ENCODE data around the gene SLC14A1.

The SLC14A1 gene

DNA sequence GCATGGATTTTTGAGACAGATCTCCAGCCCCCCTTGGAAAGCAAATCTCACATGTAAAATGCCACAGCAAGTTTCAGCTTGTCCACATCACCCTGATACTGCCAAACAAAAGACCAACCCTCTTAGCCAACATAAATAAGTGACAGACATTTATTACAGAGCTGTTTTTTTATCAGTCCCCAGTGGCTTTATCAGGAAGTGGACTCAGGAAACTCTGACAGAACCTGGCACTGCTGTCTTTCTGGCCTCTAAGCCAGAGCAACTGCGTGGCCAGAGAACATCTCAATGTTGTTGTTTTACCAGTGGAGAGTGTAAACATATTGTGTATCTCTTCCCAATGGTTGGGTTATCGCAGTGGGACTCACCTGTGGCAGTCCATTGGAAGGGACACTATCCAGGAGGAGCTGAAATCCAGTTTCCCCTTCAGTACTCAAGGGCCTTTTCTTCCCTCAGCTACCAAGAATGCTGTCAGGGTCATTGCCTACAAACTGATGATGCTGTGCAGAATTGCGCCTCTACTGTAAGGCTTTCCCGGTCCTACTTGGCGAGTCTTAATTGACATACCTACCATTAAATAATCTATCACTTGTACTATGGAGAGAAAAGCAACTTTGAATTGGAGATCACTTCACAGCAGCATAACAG is 22.0 kb downstream of the SLC14A1 start (continued):
- TF ChIP-seq, protein P1, sequence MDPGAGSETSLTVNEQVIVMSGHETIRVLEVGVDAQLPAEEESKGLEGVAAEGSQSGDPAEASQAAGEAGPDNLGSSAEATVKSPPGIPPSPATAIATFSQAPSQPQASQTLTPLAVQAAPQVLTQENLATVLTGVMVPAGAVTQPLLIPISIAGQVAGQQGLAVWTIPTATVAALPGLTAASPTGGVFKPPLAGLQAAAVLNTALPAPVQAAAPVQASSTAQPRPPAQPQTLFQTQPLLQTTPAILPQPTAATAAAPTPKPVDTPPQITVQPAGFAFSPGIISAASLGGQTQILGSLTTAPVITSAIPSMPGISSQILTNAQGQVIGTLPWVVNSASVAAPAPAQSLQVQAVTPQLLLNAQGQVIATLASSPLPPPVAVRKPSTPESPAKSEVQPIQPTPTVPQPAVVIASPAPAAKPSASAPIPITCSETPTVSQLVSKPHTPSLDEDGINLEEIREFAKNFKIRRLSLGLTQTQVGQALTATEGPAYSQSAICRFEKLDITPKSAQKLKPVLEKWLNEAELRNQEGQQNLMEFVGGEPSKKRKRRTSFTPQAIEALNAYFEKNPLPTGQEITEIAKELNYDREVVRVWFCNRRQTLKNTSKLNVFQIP (CRISPR knock-in tag; IDR thresholded peaks at IDR 0.05; ENCODE audit: borderline replicate concordance, low read depth), result no peak
- TF ChIP-seq ZNF565 (CRISPR knock-in tag; conservative IDR thresholded peaks at IDR 0.05; ENCODE audit: low read depth) (no peak), ARNTL (CRISPR knock-in tag; IDR thresholded peaks at IDR 0.05; ENCODE audit: borderline replicate concordance, low read depth) (no peak), ZNF8 (CRISPR knock-in tag; IDR thresholded peaks at IDR 0.05) (no peak), TCF4 (CRISPR knock-in tag; IDR thresholded peaks at IDR 0.05; ENCODE audit: borderline replicate concordance) (no peak), ZNF70 (CRISPR knock-in tag; IDR thresholded peaks at IDR 0.05) (no peak), SNAI2 (CRISPR knock-in tag; IDR thresholded peaks at IDR 0.05) (no peak)

DNA sequence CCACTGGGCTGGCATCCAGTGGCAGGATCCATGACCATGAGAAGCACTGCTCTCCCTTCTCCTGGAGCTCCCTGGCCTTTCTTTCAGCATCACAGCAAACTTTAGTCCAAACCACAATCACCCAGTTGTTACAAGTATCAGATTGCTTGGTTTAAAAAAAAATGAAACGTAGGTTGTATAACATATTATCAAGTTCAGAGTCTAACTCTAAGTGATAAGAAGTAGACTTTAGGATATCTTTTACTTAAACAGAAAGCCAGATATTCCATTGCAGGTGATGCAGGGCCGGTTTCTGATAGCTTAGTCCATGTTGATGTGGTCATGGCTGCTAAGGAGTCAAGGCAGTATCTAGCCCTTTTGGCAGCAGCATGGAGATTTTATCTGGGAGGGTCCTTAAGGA is 24.5 kb downstream of the SLC14A1 start:
- ATAC-seq, result no peak
- TF ChIP-seq TCF4 (CRISPR knock-in tag; IDR thresholded peaks at IDR 0.05; ENCODE audit: borderline replicate concordance) (no peak), PPARA (CRISPR knock-in tag; IDR thresholded peaks at IDR 0.05; ENCODE audit: borderline replicate concordance) (no peak), ZFP3 (CRISPR knock-in tag; IDR thresholded peaks at IDR 0.05) (no peak), ZC3H10 (CRISPR knock-in tag; IDR thresholded peaks at IDR 0.05) (no peak), ESRRG (CRISPR knock-in tag; IDR thresholded peaks at IDR 0.05) (no peak), ARNTL (CRISPR knock-in tag; IDR thresholded peaks at IDR 0.05; ENCODE audit: borderline replicate concordance, low read depth) (no peak), ZNF70 (CRISPR knock-in tag; IDR thresholded peaks at IDR 0.05) (no peak), OSR1 (CRISPR knock-in tag; IDR thresholded peaks at IDR 0.05) (no peak), ZNF8 (CRISPR knock-in tag; IDR thresholded peaks at IDR 0.05) (no peak), ISL1 (CRISPR knock-in tag; IDR thresholded peaks at IDR 0.05) (no peak), SNAI2 (CRISPR knock-in tag; IDR thresholded peaks at IDR 0.05) (no peak)
- TF ChIP-seq, protein P2, sequence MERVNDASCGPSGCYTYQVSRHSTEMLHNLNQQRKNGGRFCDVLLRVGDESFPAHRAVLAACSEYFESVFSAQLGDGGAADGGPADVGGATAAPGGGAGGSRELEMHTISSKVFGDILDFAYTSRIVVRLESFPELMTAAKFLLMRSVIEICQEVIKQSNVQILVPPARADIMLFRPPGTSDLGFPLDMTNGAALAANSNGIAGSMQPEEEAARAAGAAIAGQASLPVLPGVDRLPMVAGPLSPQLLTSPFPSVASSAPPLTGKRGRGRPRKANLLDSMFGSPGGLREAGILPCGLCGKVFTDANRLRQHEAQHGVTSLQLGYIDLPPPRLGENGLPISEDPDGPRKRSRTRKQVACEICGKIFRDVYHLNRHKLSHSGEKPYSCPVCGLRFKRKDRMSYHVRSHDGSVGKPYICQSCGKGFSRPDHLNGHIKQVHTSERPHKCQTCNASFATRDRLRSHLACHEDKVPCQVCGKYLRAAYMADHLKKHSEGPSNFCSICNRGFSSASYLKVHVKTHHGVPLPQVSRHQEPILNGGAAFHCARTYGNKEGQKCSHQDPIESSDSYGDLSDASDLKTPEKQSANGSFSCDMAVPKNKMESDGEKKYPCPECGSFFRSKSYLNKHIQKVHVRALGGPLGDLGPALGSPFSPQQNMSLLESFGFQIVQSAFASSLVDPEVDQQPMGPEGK (CRISPR knock-in tag; IDR thresholded peaks at IDR 0.05; ENCODE audit: borderline replicate concordance), result no peak
- TF ChIP-seq, protein P3, sequence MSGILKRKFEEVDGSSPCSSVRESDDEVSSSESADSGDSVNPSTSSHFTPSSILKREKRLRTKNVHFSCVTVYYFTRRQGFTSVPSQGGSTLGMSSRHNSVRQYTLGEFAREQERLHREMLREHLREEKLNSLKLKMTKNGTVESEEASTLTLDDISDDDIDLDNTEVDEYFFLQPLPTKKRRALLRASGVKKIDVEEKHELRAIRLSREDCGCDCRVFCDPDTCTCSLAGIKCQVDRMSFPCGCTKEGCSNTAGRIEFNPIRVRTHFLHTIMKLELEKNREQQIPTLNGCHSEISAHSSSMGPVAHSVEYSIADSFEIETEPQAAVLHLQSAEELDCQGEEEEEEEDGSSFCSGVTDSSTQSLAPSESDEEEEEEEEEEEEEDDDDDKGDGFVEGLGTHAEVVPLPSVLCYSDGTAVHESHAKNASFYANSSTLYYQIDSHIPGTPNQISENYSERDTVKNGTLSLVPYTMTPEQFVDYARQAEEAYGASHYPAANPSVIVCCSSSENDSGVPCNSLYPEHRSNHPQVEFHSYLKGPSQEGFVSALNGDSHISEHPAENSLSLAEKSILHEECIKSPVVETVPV (CRISPR knock-in tag; IDR thresholded peaks at IDR 0.05), result no peak
- TF ChIP-seq, protein P1 (CRISPR knock-in tag; IDR thresholded peaks at IDR 0.05; ENCODE audit: borderline replicate concordance, low read depth), result no peak

DNA sequence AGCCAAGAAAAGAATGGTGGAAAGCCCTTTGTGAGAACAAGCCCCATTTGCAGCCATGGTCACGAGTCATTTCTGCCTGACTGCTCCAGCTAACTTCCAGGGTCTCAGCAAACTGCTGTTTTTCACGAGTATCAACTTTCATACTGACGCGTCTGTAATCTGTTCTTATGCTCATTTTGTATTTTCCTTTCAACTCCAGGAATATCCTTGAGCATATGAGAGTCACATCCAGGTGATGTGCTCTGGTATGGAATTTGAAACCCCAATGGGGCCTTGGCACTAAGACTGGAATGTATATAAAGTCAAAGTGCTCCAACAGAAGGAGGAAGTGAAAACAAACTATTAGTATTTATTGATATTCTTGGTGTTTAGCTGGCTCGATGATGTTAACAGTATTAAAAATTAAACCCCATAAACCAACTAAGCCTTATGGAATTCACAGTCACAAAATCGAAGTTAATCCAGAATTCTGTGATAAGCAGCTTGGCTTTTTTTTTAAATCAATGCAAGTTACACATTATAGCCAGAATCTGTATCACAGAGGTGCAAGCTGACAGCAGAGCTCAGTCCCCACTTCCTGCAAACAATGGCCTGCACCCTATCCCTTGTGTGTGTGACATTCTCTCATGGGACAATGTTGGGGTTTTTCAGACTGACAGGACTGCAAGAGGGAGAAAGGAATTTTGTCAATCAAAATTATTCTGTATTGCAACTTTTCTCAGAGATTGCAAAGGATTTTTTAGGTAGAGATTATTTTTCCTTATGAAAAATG is 26.1 kb downstream of the SLC14A1 start:
- TF ChIP-seq BACH2 (CRISPR knock-in tag; IDR thresholded peaks at IDR 0.05; ENCODE audit: borderline replicate concordance) (no peak), ZC3H10 (CRISPR knock-in tag; IDR thresholded peaks at IDR 0.05) (no peak), ZNF70 (CRISPR knock-in tag; IDR thresholded peaks at IDR 0.05) (no peak), ZNF565 (CRISPR knock-in tag; conservative IDR thresholded peaks at IDR 0.05; ENCODE audit: low read depth) (no peak), TCF4 (CRISPR knock-in tag; IDR thresholded peaks at IDR 0.05; ENCODE audit: borderline replicate concordance) (no peak), ZFP3 (CRISPR knock-in tag; IDR thresholded peaks at IDR 0.05) (no peak), ISL1 (CRISPR knock-in tag; IDR thresholded peaks at IDR 0.05) (no peak), ESRRG (CRISPR knock-in tag; IDR thresholded peaks at IDR 0.05) (no peak), CSDC2 (CRISPR knock-in tag; IDR thresholded peaks at IDR 0.05) (no peak), GLIS3 (CRISPR knock-in tag; IDR thresholded peaks at IDR 0.05) (no peak)
- TF ChIP-seq, protein P3 (CRISPR knock-in tag; IDR thresholded peaks at IDR 0.05), result no peak
- TF ChIP-seq, protein P4, sequence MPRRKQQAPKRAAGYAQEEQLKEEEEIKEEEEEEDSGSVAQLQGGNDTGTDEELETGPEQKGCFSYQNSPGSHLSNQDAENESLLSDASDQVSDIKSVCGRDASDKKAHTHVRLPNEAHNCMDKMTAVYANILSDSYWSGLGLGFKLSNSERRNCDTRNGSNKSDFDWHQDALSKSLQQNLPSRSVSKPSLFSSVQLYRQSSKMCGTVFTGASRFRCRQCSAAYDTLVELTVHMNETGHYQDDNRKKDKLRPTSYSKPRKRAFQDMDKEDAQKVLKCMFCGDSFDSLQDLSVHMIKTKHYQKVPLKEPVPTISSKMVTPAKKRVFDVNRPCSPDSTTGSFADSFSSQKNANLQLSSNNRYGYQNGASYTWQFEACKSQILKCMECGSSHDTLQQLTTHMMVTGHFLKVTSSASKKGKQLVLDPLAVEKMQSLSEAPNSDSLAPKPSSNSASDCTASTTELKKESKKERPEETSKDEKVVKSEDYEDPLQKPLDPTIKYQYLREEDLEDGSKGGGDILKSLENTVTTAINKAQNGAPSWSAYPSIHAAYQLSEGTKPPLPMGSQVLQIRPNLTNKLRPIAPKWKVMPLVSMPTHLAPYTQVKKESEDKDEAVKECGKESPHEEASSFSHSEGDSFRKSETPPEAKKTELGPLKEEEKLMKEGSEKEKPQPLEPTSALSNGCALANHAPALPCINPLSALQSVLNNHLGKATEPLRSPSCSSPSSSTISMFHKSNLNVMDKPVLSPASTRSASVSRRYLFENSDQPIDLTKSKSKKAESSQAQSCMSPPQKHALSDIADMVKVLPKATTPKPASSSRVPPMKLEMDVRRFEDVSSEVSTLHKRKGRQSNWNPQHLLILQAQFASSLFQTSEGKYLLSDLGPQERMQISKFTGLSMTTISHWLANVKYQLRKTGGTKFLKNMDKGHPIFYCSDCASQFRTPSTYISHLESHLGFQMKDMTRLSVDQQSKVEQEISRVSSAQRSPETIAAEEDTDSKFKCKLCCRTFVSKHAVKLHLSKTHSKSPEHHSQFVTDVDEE (CRISPR knock-in tag; IDR thresholded peaks at IDR 0.05), result no peak
- ATAC-seq, result no peak
